Neural cell (in vitro differentiated cells): ENCODE results near the gene NKG7. TPM values are rescaled to one million over a fixed set of nuclear protein-coding genes. Genes with fewer than 3 reads are reported as not detected.
"Not testable (repeated sequence)": the region's sequence is repeated elsewhere in the genome, so short reads cannot be mapped to it uniquely, and the experiment has no call there.

Experiments
- H2AFZ ChIP-seq: fragments of 200-600, 300-800 bp; sonication (generic), shearing (Covaris generic); 2 replicates; pipeline ENCODE4 v1.6.0; 2014; ENCODE audit warnings: low read depth, mild to moderate bottlenecking, antibody characterized with exemption, low read length, moderate library complexity
- H3F3A ChIP-seq: fragments of 200-600 bp; shearing (Covaris generic); 2 replicates; pipeline ENCODE4 v1.6.1; 2016; ENCODE audit warnings: mild to moderate bottlenecking, moderate library complexity, mixed read lengths, antibody characterized with exemption, low read length; ENCODE audit not compliant: insufficient read depth, poor library complexity, severe bottlenecking
- H3K27ac ChIP-seq: fragments of 200-600, 300-800 bp; sonication (generic), shearing (Covaris generic); 2 replicates; pipeline ENCODE4 v1.5.1; 2014; ENCODE audit warnings: mild to moderate bottlenecking, low read length, moderate library complexity
- H3K27me3 ChIP-seq: fragments of 300-800, 200-600 bp; sonication (generic), shearing (Covaris generic); 2 replicates; pipeline ENCODE4 v1.6.0; 2014; ENCODE audit warnings: mild to moderate bottlenecking, low read depth, low read length, moderate library complexity; ENCODE audit not compliant: insufficient read depth
- H3K36me3 ChIP-seq: fragments of 300-800, 200-600 bp; sonication (generic), shearing (Covaris generic); 2 replicates; pipeline ENCODE4 v1.5.1; 2014; ENCODE audit warnings: mild to moderate bottlenecking, antibody characterized with exemption, low read length, moderate library complexity; ENCODE audit not compliant: insufficient read depth
- H3K4me2 ChIP-seq: fragments of 300-800, 200-600 bp; sonication (generic), shearing (Covaris generic); 2 replicates; pipeline ENCODE4 v1.6.0; 2014; ENCODE audit warnings: mild to moderate bottlenecking, low read length
- H3K4me3 ChIP-seq: fragments of 300-800, 200-600 bp; sonication (generic), shearing (Covaris generic); 2 replicates; pipeline ENCODE4 v1.5.1; 2014; ENCODE audit warnings: mild to moderate bottlenecking, low read length, moderate library complexity
- H3K79me2 ChIP-seq: fragments of 200-600 bp; shearing (Covaris generic); replicated peaks from 2 replicates; pipeline ENCODE4 v1.6.0; 2014; ENCODE audit warnings: mild to moderate bottlenecking, low read length, moderate library complexity; ENCODE audit not compliant: insufficient read depth
- H3K9ac ChIP-seq: fragments of 300-800, 200-600 bp; sonication (generic), shearing (Covaris generic); 2 replicates; pipeline ENCODE4 v1.6.1; 2016; ENCODE audit warnings: mild to moderate bottlenecking, low read length, mixed read lengths
- H3K9me2 ChIP-seq: fragments of 200-600 bp; shearing (Covaris generic); 2 replicates; pipeline ENCODE4 v1.6.1; 2016; ENCODE audit warnings: mild to moderate bottlenecking, low read length, mixed read lengths; ENCODE audit not compliant: insufficient read depth
- H3K9me3 ChIP-seq: fragments of 200-600, 300-800 bp; sonication (generic), shearing (Covaris generic); 2 replicates; pipeline ENCODE4 v1.6.1; 2016; ENCODE audit warnings: mild to moderate bottlenecking, mixed run types, low read length, moderate library complexity, mixed read lengths
- H4K20me1 ChIP-seq: fragments of 200-600 bp; shearing (Covaris generic); 2 replicates; pipeline ENCODE4 v1.6.1; 2016; ENCODE audit warnings: mild to moderate bottlenecking, mixed run types; ENCODE audit not compliant: insufficient read depth
- CTCF ChIP-seq: fragments of 450-650 bp; IDR thresholded peaks from 2 replicates; pipeline ENCODE4 v1.5.1; 2014; ENCODE audit warnings: antibody characterized with exemption, mild to moderate bottlenecking, moderate library complexity; ENCODE audit not compliant: poor library complexity, severe bottlenecking
- EP300 ChIP-seq: fragments of 450-650 bp; conservative IDR thresholded peaks from 2 replicates; pipeline ENCODE4 v1.6.1; 2014; ENCODE audit warnings: antibody characterized with exemption, mild to moderate bottlenecking, moderate library complexity; ENCODE audit not compliant: poor library complexity, severe bottlenecking
- EZH2 ChIP-seq: fragments of 200-600, 300-800 bp; shearing (Covaris generic), sonication (generic); IDR thresholded peaks from 2 replicates; pipeline ENCODE4 v1.6.1; 2014; ENCODE audit warnings: antibody characterized with exemption, low read length, borderline replicate concordance, mild to moderate bottlenecking; ENCODE audit not compliant: insufficient read depth, poor library complexity, severe bottlenecking
- MXI1 ChIP-seq: fragments of 450-650 bp; conservative IDR thresholded peaks from 2 replicates; pipeline ENCODE4 v1.6.1; 2014; ENCODE audit warnings: antibody characterized with exemption, mild to moderate bottlenecking; ENCODE audit not compliant: poor library complexity, severe bottlenecking
- POLR2AphosphoS5 ChIP-seq: IDR thresholded peaks from 2 replicates; pipeline ENCODE4 v1.6.1; 2012
- RAD21 ChIP-seq: fragments of 450-650 bp; conservative IDR thresholded peaks from 2 replicates; pipeline ENCODE4 v1.6.1; 2014; ENCODE audit warnings: antibody characterized with exemption, mild to moderate bottlenecking, moderate library complexity
- SMC3 ChIP-seq: fragments of 450-650 bp; conservative IDR thresholded peaks from 2 replicates; pipeline ENCODE4 v1.6.1; 2014; ENCODE audit warnings: antibody characterized with exemption, mild to moderate bottlenecking, moderate library complexity; ENCODE audit not compliant: poor library complexity
- TAF1 ChIP-seq: IDR thresholded peaks from 2 replicates; pipeline ENCODE4 v1.6.1; 2012; ENCODE audit warnings: low read depth
- polyA plus RNA-seq: library from polyadenylated mRNA; depleted of rRNA; stranded (reverse); fragments of >200 nt; gene quantifications from 2 replicates; pipeline ENCODE4 v1.2.3, GENCODE V29; 2014
- TF ChIP-seq, protein P1 (sequence below): IDR thresholded peaks from 2 replicates; pipeline ENCODE4 v1.6.1; 2012; ENCODE audit warnings: borderline replicate concordance

The NKG7 gene
- polyA plus RNA-seq, 1 donor from 2014 or later, result not detected

GRCh38 chr19:51417107-51417809 is 44.8 kb upstream of the NKG7 start, which contains the start of gene SIGLEC10:
Gene SIGLEC10 (minus strand): TSS chr19:51417642. CDS start chr19:51417581, 61 bp downstream.
- Histone ChIP-seq H3K4me3 (no peak within 1 kb of the TSS), H3K9me3 (no peaks in the 10 kb centered on the region), H4K20me1 (no peaks in the 10 kb centered on the region), H3K27ac (no peak within 1 kb of the TSS), H3K9ac (no peak within 1 kb of the TSS), H3K36me3 (no peaks in the 10 kb centered on the region), H3F3A (no peaks in the 10 kb centered on the region), H3K27me3 (no peaks in the 10 kb centered on the region), H3K4me2 (no peak within 1 kb of the TSS), H3K79me2 (no peaks in the 10 kb centered on the region), H3K9me2 (no peaks in the 10 kb centered on the region), H2AFZ (no peak within 1 kb of the TSS)
- no peak for TF ChIP-seq MXI1
- TF ChIP-seq, protein P1, sequence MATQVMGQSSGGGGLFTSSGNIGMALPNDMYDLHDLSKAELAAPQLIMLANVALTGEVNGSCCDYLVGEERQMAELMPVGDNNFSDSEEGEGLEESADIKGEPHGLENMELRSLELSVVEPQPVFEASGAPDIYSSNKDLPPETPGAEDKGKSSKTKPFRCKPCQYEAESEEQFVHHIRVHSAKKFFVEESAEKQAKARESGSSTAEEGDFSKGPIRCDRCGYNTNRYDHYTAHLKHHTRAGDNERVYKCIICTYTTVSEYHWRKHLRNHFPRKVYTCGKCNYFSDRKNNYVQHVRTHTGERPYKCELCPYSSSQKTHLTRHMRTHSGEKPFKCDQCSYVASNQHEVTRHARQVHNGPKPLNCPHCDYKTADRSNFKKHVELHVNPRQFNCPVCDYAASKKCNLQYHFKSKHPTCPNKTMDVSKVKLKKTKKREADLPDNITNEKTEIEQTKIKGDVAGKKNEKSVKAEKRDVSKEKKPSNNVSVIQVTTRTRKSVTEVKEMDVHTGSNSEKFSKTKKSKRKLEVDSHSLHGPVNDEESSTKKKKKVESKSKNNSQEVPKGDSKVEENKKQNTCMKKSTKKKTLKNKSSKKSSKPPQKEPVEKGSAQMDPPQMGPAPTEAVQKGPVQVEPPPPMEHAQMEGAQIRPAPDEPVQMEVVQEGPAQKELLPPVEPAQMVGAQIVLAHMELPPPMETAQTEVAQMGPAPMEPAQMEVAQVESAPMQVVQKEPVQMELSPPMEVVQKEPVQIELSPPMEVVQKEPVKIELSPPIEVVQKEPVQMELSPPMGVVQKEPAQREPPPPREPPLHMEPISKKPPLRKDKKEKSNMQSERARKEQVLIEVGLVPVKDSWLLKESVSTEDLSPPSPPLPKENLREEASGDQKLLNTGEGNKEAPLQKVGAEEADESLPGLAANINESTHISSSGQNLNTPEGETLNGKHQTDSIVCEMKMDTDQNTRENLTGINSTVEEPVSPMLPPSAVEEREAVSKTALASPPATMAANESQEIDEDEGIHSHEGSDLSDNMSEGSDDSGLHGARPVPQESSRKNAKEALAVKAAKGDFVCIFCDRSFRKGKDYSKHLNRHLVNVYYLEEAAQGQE, result no peak
- TF ChIP-seq EP300, result no peak
- TF ChIP-seq EZH2, result no peak
- no peak for TF ChIP-seq CTCF
- no peak for TF ChIP-seq TAF1
- TF ChIP-seq POLR2AphosphoS5, result no peak
- no peak for TF ChIP-seq RAD21
- no peak for TF ChIP-seq SMC3

DNA sequence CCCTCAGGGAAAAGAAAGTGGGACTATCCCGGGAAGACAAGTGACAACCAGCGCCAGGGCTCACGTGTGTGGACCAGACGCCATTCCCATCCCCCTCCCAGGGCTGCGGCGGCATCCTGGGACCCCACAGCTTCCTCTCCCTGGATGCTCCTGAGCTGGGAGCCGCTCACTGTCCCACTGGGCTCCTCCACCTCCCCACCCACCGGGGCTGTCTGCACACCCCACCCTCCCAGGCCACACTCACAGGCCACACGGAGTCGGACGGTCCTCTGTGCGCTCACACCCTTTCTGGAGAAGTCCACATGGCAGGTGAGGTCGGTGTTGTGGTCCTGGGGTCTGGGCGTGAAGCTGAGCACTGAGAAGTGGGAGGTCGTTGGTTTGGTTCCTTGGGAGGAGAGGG is 44.0 kb upstream of the NKG7 start:
- not testable (repeated sequence) for H2AFZ ChIP-seq, H3K9me2 ChIP-seq, H3F3A ChIP-seq, H3K27ac ChIP-seq, H3K4me3 ChIP-seq, H3K79me2 ChIP-seq, H3K9me3 ChIP-seq, H3K36me3 ChIP-seq, H3K27me3 ChIP-seq, H3K9ac ChIP-seq, H3K4me2 ChIP-seq, H4K20me1 ChIP-seq

- Histone ChIP-seq H3K4me3 (no peak overlapping the region), H3K79me2 (no peaks in the 10 kb centered on the region), H3K9ac (no peak overlapping the region), H3F3A (no peaks in the 10 kb centered on the region), H3K27ac (no peak overlapping the region), H2AFZ (no peak overlapping the region), H3K9me3 (no peaks in the 10 kb centered on the region), H3K9me2 (no peaks in the 10 kb centered on the region), H4K20me1 (no peaks in the 10 kb centered on the region), H3K36me3 (no peaks in the 10 kb centered on the region), H3K27me3 (no peaks in the 10 kb centered on the region), H3K4me2 (no peak overlapping the region)
- TF ChIP-seq MXI1 (no peak), EP300 (no peak), CTCF (no peak), TAF1 (no peak), POLR2AphosphoS5 (no peak), EZH2 (no peak), SMC3 (no peak), RAD21 (no peak)
- TF ChIP-seq, protein P1, result no peak
These were observed 42.7 kb upstream of the NKG7 start for GRCh38 chr19:51415187-51415586.
